ENCODE measurements around the gene ZBTB20. TPM values are rescaled to one million over a fixed set of nuclear protein-coding genes. Genes with fewer than 3 reads are reported as not detected.

The ZBTB20 gene
- polyA plus RNA-seq, 3 donors = 1.3 to 3.2 (median 2.0) TPM

DNA sequence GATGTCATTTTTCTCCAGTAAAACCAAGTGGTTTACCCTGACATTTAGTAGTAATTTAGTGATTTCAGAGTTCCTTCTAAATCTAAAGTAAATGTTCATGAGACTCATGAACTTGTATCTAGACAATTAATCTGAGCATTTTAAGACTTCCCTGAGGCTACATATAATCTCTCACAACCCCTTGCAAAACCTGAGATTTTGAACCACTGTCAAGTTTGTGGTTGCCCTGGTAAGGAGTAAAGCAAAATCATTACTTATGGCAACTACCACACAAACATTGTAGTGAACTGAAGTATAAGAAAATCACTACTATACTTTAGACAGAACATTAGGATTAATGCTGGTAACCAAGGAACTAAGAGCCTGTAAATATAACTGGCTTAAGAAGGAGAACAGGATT, 483.1 kb downstream of the ZBTB20 start:
- no peak overlapping the region for H3K4me3 ChIP-seq (replicated peaks in 1 of 3; ENCODE audit: low read depth in 2 of 3, low read length in 3 of 3)
- H3K79me2 ChIP-seq (ENCODE audit: insufficient read depth, low read length) = no peaks in the 10 kb centered on the region
- H3K9me3 Mint-ChIP-seq = peaks cover 0 to 5% (median 2%) of the 10 kb centered on the region in 7 donors
- H3K4me1 Mint-ChIP-seq = no peaks in the 10 kb centered on the region
- TF ChIP-seq, protein P1, sequence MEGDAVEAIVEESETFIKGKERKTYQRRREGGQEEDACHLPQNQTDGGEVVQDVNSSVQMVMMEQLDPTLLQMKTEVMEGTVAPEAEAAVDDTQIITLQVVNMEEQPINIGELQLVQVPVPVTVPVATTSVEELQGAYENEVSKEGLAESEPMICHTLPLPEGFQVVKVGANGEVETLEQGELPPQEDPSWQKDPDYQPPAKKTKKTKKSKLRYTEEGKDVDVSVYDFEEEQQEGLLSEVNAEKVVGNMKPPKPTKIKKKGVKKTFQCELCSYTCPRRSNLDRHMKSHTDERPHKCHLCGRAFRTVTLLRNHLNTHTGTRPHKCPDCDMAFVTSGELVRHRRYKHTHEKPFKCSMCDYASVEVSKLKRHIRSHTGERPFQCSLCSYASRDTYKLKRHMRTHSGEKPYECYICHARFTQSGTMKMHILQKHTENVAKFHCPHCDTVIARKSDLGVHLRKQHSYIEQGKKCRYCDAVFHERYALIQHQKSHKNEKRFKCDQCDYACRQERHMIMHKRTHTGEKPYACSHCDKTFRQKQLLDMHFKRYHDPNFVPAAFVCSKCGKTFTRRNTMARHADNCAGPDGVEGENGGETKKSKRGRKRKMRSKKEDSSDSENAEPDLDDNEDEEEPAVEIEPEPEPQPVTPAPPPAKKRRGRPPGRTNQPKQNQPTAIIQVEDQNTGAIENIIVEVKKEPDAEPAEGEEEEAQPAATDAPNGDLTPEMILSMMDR (IDR thresholded peaks at IDR 0.05) = no peak
- DNase-seq = no peak
- H4K20me1 ChIP-seq (ENCODE audit: insufficient read depth, low read length) = no peaks in the 10 kb centered on the region
- no peaks in the 10 kb centered on the region for H3K27me3 ChIP-seq (ENCODE audit: control insufficient read depth in 2 of 2, insufficient read depth in 2 of 2, low read length in 2 of 2)
- no peaks in the 10 kb centered on the region for H3K27me3 Mint-ChIP-seq (ENCODE audit: low read depth in 3 of 3)
- H3K4me3 Mint-ChIP-seq = no peak overlapping the region
- H2AFZ ChIP-seq (ENCODE audit: insufficient read depth, low read depth, low read length, poor library complexity, severe bottlenecking) = no peak overlapping the region
- H3K9ac ChIP-seq (ENCODE audit: insufficient read depth, low read length, poor library complexity, severe bottlenecking) = no peak overlapping the region
- H3K9me3 ChIP-seq (replicated peaks in 1 of 2; ENCODE audit: control insufficient read depth in 1 of 2, insufficient read depth in 1 of 2, low read length in 2 of 2) = no peaks in the 10 kb centered on the region
- intact Hi-C loops (cut with micrococcal nuclease) = no loop called here
- no peaks in the 10 kb centered on the region for H3K36me3 ChIP-seq (replicated peaks in 1 of 2; ENCODE audit: control insufficient read depth in 1 of 2, insufficient read depth in 2 of 2, low read length in 2 of 2)
- H3K4me1 ChIP-seq (ENCODE audit: control insufficient read depth in 1 of 2, insufficient read depth in 2 of 2, low read length in 2 of 2) = no peaks in the 10 kb centered on the region
- H3K4me2 ChIP-seq (replicated peaks; ENCODE audit: extremely low read depth, low read length, poor library complexity, severe bottlenecking) = no peak overlapping the region
- H3K27ac ChIP-seq (ENCODE audit: low read depth in 1 of 2, low read length in 2 of 2) = no peak overlapping the region
- peaks cover 0 to 3% of the 10 kb centered on the region in 2 donors for H3K36me3 Mint-ChIP-seq
- H3K27ac Mint-ChIP-seq = no peak overlapping the region

DNA sequence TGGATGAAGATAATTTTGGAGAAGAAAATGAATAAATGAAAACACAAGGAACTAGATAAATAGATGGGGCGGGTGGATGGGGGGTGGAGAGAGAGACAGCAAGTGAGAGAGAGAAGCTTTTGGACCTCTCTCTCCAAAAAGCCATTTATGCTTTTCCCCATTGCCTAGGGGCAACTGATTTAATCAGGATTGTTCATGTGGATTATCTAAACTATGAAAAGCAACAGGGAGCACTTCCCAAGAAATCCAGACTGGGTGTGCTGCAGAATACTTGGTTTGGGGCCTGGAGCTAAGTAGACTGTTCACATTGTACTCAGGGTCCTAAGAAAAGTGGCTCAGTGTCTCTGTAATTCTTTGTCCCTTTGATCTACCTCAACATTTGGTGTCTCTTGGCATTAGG, 486.3 kb downstream of the ZBTB20 start:
- no peaks in the 10 kb centered on the region for H3K9me3 ChIP-seq (replicated peaks in 1 of 2; ENCODE audit: control insufficient read depth in 1 of 2, insufficient read depth in 1 of 2, low read length in 2 of 2)
- no CpG with 5 or more reads among the region's 1 CpG for WGBS (ENCODE audit: insufficient coverage)
- H4K20me1 ChIP-seq (ENCODE audit: insufficient read depth, low read length) = no peaks in the 10 kb centered on the region
- no peak overlapping the region for H3K4me2 ChIP-seq (replicated peaks; ENCODE audit: extremely low read depth, low read length, poor library complexity, severe bottlenecking)
- H3K36me3 Mint-ChIP-seq = peaks cover 0 to 3% of the 10 kb centered on the region in 2 donors
- intact Hi-C loops (cut with micrococcal nuclease) = no loop called here
- no peaks in the 10 kb centered on the region for H3K27me3 ChIP-seq (ENCODE audit: control insufficient read depth in 2 of 2, insufficient read depth in 2 of 2, low read length in 2 of 2)
- DNase-seq = no peak
- H2AFZ ChIP-seq (ENCODE audit: insufficient read depth, low read depth, low read length, poor library complexity, severe bottlenecking) = no peak overlapping the region
- H3K4me1 Mint-ChIP-seq = no peaks in the 10 kb centered on the region
- no peak overlapping the region for H3K27ac ChIP-seq (ENCODE audit: low read depth in 1 of 2, low read length in 2 of 2)
- H3K36me3 ChIP-seq (replicated peaks in 1 of 2; ENCODE audit: control insufficient read depth in 1 of 2, insufficient read depth in 2 of 2, low read length in 2 of 2) = no peaks in the 10 kb centered on the region
- H3K9ac ChIP-seq (ENCODE audit: insufficient read depth, low read length, poor library complexity, severe bottlenecking) = no peak overlapping the region
- H3K4me3 Mint-ChIP-seq = no peak overlapping the region
- no peaks in the 10 kb centered on the region for H3K27me3 Mint-ChIP-seq (ENCODE audit: low read depth in 3 of 3)
- H3K4me1 ChIP-seq (ENCODE audit: control insufficient read depth in 1 of 2, insufficient read depth in 2 of 2, low read length in 2 of 2) = no peaks in the 10 kb centered on the region
- no peaks in the 10 kb centered on the region for H3K79me2 ChIP-seq (ENCODE audit: insufficient read depth, low read length)
- peaks cover 0 to 10% (median 2%) of the 10 kb centered on the region in 7 donors for H3K9me3 Mint-ChIP-seq
- TF ChIP-seq, protein P1 (IDR thresholded peaks at IDR 0.05) = no peak
- H3K27ac Mint-ChIP-seq = no peak overlapping the region
- no peak overlapping the region for H3K4me3 ChIP-seq (replicated peaks in 1 of 3; ENCODE audit: low read depth in 2 of 3, low read length in 3 of 3)

All from CD14-positive monocyte (primary cell).